Suprapubic skin (tissue), 3 donors: Measurements from ENCODE around the gene KCNIP4.

Experiments used
- POLR2AphosphoS5 ChIP-seq, 3 donors: sonication (generic); formaldehyde crosslinking; IDR thresholded peaks; one replicate each; pipeline ENCODE4 v1.6.1; 2017; ENCODE audit warnings: antibody characterized with exemption in 3 of 3
- TF ChIP-seq, protein P1 (sequence below), 2 donors: fragments of 200-600 bp in 1 of 2; fragments of 450-650 bp in 1 of 2; sonication (generic) in 1 of 2; IDR thresholded peaks; one replicate each; pipeline ENCODE4 v1.5.1; 2016 to 2019; ENCODE audit warnings: antibody characterized with exemption in 2 of 2, mild to moderate bottlenecking in 1 of 2, moderate library complexity in 1 of 2

DNA sequence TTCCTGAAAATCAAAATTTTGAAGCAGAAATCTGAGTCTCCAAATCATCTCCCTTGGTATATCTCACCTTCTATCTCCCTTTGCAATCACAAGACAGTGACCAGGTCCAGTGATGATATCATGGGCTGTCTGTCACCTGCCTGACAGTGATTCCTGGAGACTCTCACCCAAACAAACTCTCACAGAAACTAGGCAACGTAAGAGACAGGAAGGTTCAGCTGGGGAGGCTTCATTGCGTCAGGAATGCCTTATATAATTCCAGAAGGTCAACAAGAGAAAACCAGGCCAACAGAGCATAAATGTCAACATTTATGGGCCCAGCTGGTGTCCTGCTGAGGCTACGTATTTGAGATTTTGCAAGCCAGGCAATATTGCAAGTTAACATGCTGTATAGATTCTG, 412.7 kb downstream of the KCNIP4 start:
- TF ChIP-seq, protein P1, sequence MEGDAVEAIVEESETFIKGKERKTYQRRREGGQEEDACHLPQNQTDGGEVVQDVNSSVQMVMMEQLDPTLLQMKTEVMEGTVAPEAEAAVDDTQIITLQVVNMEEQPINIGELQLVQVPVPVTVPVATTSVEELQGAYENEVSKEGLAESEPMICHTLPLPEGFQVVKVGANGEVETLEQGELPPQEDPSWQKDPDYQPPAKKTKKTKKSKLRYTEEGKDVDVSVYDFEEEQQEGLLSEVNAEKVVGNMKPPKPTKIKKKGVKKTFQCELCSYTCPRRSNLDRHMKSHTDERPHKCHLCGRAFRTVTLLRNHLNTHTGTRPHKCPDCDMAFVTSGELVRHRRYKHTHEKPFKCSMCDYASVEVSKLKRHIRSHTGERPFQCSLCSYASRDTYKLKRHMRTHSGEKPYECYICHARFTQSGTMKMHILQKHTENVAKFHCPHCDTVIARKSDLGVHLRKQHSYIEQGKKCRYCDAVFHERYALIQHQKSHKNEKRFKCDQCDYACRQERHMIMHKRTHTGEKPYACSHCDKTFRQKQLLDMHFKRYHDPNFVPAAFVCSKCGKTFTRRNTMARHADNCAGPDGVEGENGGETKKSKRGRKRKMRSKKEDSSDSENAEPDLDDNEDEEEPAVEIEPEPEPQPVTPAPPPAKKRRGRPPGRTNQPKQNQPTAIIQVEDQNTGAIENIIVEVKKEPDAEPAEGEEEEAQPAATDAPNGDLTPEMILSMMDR (IDR thresholded peaks at IDR 0.05), result no peak
- no peak for TF ChIP-seq POLR2AphosphoS5 (IDR thresholded peaks at IDR 0.05)
